Right lobe of liver (tissue), 6 donors: Measurements from ENCODE around the gene OPTC. TPM values are rescaled to one million over a fixed set of nuclear protein-coding genes. Genes with fewer than 3 reads are reported as not detected.

Source experiments
- ATAC-seq, 4 donors: fragments of 200-7000 bp; cut with Tn5 transposase; one replicate each; pipeline ENCODE4 v1.9.1; 2020; ENCODE audit warnings: mild to moderate bottlenecking in 4 of 4, moderate library complexity in 4 of 4
- DNase-seq, 3 donors: peaks; one replicate each; pipeline ENCODE4 v3.0.0-alpha.2; 2020
- H3K27ac ChIP-seq, 3 donors: fragments of 200-600 bp; one replicate each; pipeline ENCODE4 v1.8.0; 2022
- H3K27me3 ChIP-seq, 2 donors: fragments of 200-600 bp; one replicate each; pipeline ENCODE4 v1.8.0; 2022
- H3K36me3 ChIP-seq, 4 donors: fragments of 200-600 bp; sonication (generic) in 1 of 4; one replicate each; pipeline versions ENCODE4 v1.5.1 to v1.8.0; 2017 to 2022; ENCODE audit warnings: control low read depth in 1 of 4
- H3K4me1 ChIP-seq, 4 donors: fragments of 200-600 bp; sonication (generic) in 1 of 4; one replicate each; pipeline versions ENCODE4 v1.5.1 to v1.8.0; 2017 to 2022; ENCODE audit warnings: control low read depth in 1 of 4
- H3K4me3 ChIP-seq, 3 donors: fragments of 200-600 bp; one replicate each; pipeline ENCODE4 v1.8.0; 2022
- H3K9me3 ChIP-seq, 4 donors: fragments of 200-600 bp; sonication (generic) in 1 of 4; one replicate each; pipeline versions ENCODE4 v1.5.1 to v1.8.0; 2017 to 2022; ENCODE audit warnings: control low read depth in 1 of 4
- CTCF ChIP-seq, 4 donors: fragments of 200-600 bp in 3 of 4; fragments of 450-650 bp in 1 of 4; IDR thresholded peaks; one replicate each; pipeline versions ENCODE4 v1.5.1 to v1.8.0; 2016 to 2022; ENCODE audit warnings: antibody characterized with exemption in 4 of 4, mild to moderate bottlenecking in 2 of 4
- POLR2A ChIP-seq: fragments of 450-650 bp; IDR thresholded peaks from one replicate; pipeline ENCODE4 v1.6.1; 2017; ENCODE audit warnings: antibody characterized with exemption, mild to moderate bottlenecking
- WGBS: methylation state at CpG from one replicate; pipeline ENCODE4 v1.1.6; 2018; ENCODE audit warnings: low coverage, low lambda C conversion rate; ENCODE audit not compliant: insufficient coverage; ENCODE audit errors: missing lambda C conversion rate; 5-methylcytosine and 5-hydroxymethylcytosine counted together
- intact Hi-C, 2 donors: fragments of 100-400 bp; cut with DNase I; formaldehyde crosslinking; loops; one replicate each; pipeline versions ENCODE4 v1.11.2 to v1.14.1; 2022
- total RNA-seq, 6 experiments: library from RNA; depleted of rRNA in 2 of 6; stranded (reverse); fragments of >200 nt in 2 of 6; fragmentation: NEBNext Ultra II Directional in 3 of 6; extraction: Animal tissue kit (Norgen Biotek cat#: 25700) in 3 of 6; gene quantifications; one replicate each; pipeline versions ENCODE4 v1.1.0 to v1.2.4, GENCODE V29; 2016 to 2023
- donor health status: DM: no; HTN: yes; CAD: no.
- donor health status: DM: no; HTN: no; CAD: no.
- donor health status: DM: no; HTN: no; CAD: no.
- donor health status: DM: no; HTN: yes; CAD: no.
- donor health status: DM: no; HTN: yes; CAD: no.

The OPTC gene
- total RNA-seq, 6 experiments from 2014 or later, result not detected

- Histone ChIP-seq H3K4me1 (no peaks in the 10 kb centered on the region), H3K27me3 (no peaks in the 10 kb centered on the region), H3K9me3 (no peaks in the 10 kb centered on the region), H3K36me3 (no peaks in the 10 kb centered on the region), H3K4me3 (no peak overlapping the region), H3K27ac (no peak overlapping the region)
- no peak for DNase-seq
- TF ChIP-seq POLR2A, result no peak
- no peak for TF ChIP-seq CTCF (IDR thresholded peaks at IDR 0.05)
- ATAC-seq, result no peak
- WGBS, result 100% methylated on average over 1 of the region's 1 CpG
- intact Hi-C loops, result loop anchor here in 1 of 2 donors (5.0 kb wide), 1 partner anchor 193 kb away; no protein-coding TSS in a partner anchor
Observed at GRCh38 chr1:203509135-203509534, 15.2 kb downstream of the OPTC start.

DNA sequence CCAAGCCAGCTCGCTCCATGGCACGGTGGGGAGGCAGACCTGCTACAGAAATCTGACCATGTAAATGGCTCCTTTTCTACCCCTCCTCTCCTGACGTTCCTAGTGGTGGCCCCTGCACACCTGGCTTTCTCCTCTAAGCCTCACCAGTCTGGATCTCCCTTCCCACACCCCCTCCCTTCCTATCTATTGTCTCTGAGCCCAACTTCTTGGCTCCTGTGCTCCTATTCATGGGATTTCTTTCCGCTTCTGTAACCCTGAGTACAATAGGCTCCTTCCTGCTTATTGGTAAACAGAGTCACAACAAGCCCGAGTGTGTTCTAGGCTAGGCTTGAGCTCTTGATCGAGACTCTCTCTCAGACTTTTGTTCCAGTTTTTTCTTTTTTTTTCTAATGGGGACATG is 17.6 kb downstream of the OPTC start:
- H3K36me3 ChIP-seq, result no peaks in the 10 kb centered on the region
- intact Hi-C loops, result loop anchor here in 1 of 2 donors (10.0 kb wide), 1 partner anchor 113 kb away; the partner anchor contains the start of gene ATP2B4
- H3K4me3 ChIP-seq, result no peak overlapping the region
- WGBS, result 53% methylated on average over 3 of the region's 6 CpGs
- peak in 2 of 4 donors; percentile 22 to 36 for ATAC-seq
- H3K9me3 ChIP-seq, result no peaks in the 10 kb centered on the region
- no peak overlapping the region for H3K27ac ChIP-seq
- TF ChIP-seq CTCF (IDR thresholded peaks at IDR 0.05) (no peak), POLR2A (no peak)
- no peaks in the 10 kb centered on the region for H3K4me1 ChIP-seq
- DNase-seq, result no peak
- H3K27me3 ChIP-seq, result no peaks in the 10 kb centered on the region

DNA sequence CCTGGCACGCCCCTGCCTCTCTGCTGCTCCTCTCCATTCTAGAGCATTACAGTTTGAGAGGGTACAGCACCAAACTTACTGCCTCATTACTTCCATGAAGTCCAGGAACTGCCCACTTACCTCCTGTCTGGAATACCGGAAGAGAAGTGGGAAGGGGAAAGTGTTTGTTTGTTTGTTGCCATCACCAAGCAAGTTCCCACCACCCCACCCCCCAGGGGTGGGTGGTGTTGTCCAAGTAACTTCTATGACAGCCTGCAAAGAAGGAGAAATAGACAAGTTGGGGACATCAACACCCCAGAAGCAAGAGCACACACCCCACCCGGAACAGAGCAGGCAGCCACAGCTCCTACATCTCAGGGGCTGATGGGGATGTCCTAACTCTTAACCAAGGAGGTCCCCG is 18.0 kb downstream of the OPTC start:
- Histone ChIP-seq H3K36me3 (no peaks in the 10 kb centered on the region), H3K27ac (no peak overlapping the region), H3K4me3 (no peak overlapping the region), H3K9me3 (no peaks in the 10 kb centered on the region), H3K27me3 (no peaks in the 10 kb centered on the region), H3K4me1 (no peaks in the 10 kb centered on the region)
- WGBS, result 90% methylated on average over 4 of the region's 4 CpGs
- TF ChIP-seq POLR2A, result no peak
- TF ChIP-seq CTCF (IDR thresholded peaks at IDR 0.05), result no peak
- DNase-seq, result no peak
- intact Hi-C loops, result loop anchor here in 1 of 2 donors (10.0 kb wide), 1 partner anchor 113 kb away; the partner anchor contains the start of gene ATP2B4
- ATAC-seq, result no peak

DNA sequence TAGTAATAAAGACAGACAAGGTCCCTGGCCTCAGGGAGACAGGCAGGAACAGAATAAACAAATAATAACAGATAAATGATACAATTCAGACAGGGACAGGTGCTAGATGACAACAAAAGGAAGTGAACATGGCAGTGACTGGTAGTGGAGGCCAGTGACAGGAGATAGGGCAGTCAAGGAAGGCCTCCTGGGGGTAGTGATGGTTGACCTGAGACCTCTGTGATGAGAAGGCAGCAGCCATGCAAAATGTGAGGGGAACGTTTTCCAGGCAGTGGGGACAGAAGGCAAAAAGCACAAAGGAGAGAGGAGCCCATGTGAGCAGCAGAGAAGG is 18.5 kb downstream of the OPTC start:
- ATAC-seq (no peak), DNase-seq (no peak)
- no peaks in the 10 kb centered on the region for H3K36me3 ChIP-seq
- no peaks in the 10 kb centered on the region for H3K27me3 ChIP-seq
- WGBS, result 56% methylated on average over 1 of the region's 1 CpG
- no peak for TF ChIP-seq CTCF (IDR thresholded peaks at IDR 0.05)
- no peak for TF ChIP-seq POLR2A
- H3K4me3 ChIP-seq, result no peak overlapping the region
- H3K27ac ChIP-seq, result no peak overlapping the region
- no peaks in the 10 kb centered on the region for H3K9me3 ChIP-seq
- no peaks in the 10 kb centered on the region for H3K4me1 ChIP-seq
- intact Hi-C loops, result loop anchor here in 1 of 2 donors (10.0 kb wide), 1 partner anchor 112 kb away; the partner anchor contains the start of gene ATP2B4
